Middle frontal gyrus (tissue), 1 donor: ENCODE results near the gene SPTBN1.

Source experiments
- DNase-seq: peaks from one replicate; pipeline ENCODE4 v3.0.0-alpha.2; 2015; ENCODE audit warnings: low spot score; ENCODE audit errors: extremely low spot score

SPTBN1 gene

DNA sequence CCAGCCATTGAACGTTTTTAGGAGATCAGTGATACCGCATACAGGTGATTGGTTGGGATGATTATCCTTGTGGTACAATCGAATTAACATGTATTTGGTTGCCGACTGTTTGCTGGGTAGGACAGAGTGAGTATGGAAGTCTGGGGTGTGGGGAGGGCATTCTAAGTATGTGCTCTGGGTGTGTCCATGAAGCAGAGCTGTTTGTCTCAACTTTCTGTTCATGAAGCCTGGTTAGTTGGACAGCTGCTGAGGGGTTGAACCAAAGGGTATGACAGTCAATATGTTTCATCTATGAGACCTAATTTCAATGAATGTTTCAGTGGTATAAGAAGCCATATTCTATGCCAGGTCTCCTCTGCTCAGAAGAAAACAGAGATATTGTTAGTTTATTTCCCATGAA lies 21.9 kb upstream of the SPTBN1 start:
- no peak for DNase-seq

DNA sequence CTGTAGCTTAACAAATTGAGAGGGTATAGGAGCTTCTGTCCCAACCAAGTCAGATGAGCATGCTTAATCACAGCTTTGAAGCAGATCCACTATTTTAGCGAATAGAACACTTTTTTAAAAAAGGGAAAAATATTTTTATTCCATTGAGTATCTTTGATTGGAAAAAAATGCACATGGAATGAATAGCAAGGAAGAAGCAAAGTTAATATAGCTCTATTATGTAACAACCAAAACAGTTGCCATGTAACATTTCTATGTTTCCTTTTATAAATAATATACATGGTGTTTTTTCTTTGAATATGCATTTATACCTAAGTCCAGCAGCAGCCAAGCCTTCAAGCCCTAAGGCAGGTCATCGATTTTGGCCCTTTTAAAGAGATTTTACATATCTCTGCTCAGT lies 21.4 kb upstream of the SPTBN1 start:
- no peak for DNase-seq

DNA sequence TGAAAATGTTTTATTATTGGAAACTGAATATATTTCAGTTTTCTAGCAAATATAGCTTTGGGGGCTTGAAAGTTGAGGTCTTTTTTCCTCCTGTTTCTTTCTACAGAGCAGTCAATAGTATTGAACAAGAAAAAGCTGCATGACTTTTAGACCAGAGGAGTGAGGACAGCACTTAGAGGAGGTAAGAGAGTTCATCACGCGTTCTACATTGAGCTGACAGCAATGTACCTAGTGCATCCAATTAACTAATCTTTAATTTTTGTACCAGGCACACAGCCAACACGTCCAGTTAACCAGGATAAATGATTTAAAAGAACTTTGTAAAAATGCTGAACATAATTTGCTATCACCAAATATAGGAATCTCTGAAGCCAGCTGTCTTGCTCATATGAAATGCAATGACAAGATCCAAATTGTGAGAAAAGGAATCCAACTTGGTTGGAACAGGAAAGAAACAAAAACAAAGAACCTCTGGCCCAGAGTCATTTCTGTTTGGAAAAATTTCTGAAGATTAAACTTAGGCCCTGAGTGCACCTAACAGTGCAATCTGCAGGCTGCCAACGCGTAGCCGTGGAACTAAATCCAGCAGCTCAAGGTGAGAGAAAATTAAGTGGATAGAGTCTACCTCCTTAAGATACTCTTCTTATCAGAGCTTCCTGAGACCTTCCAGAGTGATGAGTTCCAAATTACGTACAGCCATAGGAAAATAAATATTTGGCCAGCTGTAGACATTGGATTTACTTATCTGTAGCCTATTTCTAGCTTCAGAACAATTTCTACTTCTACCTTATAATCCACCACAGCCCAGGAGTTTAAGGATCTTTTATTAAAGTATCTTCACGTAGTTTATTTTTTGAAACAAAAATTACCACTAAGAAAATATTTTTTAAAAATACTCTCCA lies 20.6 kb upstream of the SPTBN1 start:
- DNase-seq: no peak

DNA sequence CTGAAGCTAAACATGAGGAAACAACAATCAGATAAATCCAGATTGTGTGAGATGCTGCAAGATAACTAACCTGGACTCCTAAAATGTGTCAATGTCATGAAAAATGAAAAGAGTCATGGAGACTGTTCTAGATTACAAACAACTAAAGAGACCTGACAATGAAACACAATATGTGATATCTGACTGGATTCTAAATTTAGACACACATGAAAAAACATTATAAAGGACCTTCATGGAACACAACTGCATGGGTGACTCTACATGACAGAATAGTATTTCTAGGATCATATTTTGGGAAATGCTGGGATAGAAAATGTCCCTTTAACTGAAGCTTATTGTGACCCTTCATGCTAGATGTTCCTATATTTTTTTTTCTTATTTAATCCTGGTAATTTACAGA lies 18.5 kb upstream of the SPTBN1 start:
- no peak for DNase-seq

DNA sequence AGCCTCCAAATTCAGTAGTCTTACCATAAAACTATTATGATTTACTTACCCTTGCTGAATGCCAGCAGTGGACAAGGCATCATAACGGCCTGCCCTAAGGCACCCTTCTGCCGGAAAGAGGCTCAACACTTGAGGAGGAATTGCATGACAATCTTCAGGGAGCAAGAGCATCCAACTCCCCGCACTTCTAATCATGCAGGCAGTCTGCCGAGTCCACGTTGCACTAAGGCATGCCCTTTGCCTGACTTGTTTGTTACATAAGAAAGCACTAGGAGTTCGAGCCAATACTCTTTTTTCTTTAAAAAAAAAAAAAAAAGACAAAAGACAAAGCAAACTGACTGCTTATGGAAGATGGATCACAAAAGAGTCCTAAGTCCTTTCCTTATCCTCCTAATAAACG lies 17.9 kb upstream of the SPTBN1 start:
- no peak for DNase-seq

DNA sequence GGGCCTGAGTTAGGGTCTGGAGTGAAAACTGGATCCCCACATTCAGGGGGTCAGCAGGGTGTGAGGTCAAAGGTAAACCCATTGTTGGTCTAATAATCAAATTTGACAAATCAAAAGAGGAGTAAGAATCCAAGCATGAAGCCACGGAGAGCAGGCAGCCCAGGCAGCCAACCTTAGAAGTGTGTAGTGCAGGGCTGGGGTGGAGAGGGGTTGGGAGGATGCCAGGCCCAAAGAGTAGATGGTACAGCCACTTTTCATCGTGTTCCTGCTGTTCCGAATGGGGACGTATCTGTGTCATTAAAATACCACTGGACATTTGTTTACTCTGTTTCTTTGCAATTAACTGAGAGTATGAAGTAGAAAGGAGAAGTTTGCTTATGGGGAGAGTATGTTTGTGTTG lies 16.5 kb upstream of the SPTBN1 start:
- DNase-seq: no peak

DNA sequence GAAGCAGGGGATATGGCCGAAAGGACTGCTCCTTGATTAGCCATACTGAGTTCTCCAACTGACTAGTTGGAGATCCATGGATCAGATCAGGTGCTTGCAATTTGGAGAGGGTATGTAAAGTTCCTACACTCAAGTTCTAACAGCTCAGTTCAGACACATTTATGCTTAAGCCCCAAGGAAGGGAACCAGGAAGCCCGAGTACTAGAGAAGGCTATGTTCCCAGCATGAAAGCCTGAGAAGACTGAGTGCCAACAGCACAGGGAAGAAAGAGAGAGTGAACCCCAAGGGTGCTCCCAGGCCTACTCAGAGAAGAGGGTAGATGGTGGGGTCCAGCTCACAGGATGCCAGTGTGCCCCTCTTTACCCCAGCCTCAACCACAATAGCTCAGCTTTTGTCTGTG lies 16.1 kb upstream of the SPTBN1 start:
- DNase-seq: no peak

DNA sequence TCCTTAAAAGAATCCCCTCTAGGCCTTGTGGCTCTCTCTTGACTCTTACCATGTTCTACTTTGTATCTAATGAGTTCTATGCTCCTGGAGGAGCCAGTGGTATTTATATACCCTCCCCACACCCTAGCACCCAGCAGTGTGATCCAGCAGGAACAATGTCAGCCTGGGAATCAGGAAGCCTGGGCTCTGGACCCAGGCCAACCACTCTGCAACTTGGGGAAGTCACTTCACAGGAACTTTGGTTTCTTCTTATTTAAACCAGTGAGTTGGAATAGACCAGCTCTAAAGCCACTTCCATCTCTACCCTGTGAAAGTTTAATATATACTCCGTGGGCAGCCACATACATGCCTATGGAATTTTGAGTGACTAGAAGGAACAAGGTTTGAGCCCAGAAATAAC lies 11.6 kb upstream of the SPTBN1 start:
- DNase-seq: no peak

DNA sequence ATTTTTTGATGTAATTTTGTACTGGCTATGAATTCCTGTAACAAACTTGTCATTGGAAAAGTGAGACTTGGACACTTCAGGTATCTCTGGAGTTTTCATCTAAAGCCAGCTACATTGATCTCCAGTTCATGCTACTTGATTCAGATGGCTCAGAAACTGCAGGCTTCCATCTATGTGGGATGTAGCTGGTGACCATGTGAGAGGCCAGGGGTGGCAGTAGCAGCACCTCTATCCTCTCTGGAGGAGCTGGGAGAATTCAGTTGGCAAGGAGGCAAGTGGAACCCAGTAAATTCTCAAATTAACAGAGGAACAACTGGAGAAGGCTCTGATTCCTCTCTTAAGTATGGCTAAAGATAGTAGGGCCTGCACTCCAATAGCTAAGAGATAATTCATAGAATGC lies 10.0 kb upstream of the SPTBN1 start:
- no peak for DNase-seq

DNA sequence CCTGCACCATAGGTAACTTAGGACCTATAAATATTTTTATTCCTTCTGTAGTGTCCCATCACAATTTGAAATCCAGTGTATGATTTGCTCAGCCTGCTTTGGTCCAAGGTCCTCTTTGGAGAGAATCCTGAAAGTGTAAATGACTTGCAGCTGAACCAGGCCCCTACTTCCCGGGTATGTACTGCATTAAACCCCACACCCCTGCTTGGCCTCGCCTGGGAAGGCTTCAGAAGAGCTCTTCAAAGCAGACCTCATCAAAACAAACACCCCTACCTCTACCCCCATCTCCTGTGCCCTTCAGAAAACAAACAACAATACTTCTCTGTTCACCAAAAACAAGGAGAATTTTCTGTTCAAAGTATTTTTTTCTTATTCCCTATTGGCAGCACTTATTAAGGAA lies 9.5 kb upstream of the SPTBN1 start:
- DNase-seq: no peak

DNA sequence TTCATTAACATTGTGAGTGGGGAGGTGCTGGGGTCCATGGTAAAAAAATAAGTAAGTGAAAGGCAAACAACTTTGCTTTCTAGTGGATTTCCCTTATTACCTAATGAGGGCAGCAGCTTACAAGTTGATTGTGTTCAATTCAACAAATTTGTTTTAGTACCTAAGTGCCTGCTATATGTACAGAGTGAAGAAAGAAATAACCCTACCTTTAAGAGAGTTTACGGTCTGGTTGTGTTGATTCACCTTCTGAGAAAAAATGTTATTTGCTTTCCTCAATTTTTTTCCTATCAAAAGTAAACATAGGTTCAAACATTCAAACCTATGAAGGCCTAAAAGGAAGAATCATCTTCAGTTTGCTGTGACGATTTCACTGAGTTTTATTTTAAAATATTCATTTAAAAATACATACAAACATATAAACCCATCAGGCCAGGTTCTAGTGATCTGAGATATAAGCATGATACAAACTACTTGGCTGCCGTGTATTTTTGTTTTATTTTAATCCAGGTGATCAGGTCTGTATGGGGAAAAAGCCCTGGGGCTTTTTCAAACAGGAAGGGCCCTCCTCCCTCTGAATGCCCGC lies 1.5 kb upstream of the SPTBN1 start:
- no peak for DNase-seq

DNA sequence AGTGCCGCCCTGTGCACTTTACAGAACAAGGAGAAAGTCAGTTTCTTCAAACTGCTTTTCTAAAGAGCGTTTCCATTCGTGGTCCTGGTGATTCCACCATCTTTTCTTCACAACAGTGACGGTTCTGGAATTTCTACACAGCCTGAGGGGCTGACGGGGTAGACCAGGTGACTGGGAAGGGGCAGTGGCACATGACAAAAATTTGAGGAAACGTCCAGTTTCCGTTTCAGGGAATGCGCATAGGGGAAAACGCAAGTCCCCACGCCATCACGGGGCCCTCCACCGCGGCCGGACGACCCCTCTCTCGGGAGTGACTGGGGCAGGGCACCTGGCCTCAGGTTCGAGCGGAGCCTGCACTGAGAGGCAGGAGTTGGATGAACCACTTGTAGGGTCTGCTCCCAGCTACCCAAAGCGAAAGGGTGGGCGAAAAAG lies 980 bp upstream of the SPTBN1 start:
- DNase-seq: no peak

DNA sequence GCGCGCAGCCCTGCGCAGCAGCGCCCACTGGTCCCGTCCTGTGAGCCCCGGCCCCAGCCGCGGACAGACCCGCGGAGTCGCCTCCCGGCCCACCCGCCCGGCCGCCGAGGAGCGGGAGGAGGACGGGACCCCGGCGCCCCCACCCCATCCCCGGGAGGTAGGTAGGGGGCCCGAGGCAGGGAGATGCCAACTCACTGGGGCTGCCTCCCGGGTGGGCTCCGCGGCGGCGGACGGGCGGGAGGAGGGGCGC lies 160 bp downstream of the SPTBN1 start:
- DNase-seq: no peak

DNA sequence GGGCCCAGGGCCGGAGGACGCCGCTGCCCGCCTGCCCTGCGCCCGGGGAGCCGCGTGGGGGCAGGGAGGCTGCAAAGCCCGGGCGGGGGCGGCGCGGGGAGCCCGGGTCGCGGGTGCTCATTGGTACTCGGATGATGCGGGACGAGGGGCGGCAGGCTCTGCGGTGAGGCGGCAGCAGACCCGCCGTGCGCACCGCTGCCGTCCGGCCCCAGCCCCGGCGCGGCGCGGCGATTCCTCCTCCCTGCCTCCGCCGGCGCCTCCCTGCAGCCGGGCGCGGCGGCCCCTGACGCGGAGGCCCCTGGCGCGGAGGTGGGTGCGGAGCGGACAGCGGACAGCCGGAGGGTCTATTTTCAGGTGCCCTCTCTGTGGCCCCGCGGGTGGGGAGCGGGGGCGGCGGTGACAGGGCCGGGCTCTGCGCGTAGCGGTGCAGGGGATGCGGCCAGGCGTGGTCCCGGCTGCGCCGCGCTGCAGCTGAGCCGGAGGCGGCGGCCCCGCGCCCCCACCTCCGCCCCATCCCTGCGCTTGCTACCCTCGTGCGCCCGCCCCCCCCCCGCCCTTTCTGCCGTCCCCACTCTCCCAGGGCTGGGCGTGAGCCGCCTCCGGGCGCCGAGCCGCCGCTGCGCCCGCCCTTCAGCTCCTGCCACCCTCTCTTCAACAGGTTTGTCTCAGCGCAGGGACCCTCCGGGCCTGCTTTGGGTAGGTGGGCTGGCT lies 640 bp downstream of the SPTBN1 start:
- DNase-seq: no peak

DNA sequence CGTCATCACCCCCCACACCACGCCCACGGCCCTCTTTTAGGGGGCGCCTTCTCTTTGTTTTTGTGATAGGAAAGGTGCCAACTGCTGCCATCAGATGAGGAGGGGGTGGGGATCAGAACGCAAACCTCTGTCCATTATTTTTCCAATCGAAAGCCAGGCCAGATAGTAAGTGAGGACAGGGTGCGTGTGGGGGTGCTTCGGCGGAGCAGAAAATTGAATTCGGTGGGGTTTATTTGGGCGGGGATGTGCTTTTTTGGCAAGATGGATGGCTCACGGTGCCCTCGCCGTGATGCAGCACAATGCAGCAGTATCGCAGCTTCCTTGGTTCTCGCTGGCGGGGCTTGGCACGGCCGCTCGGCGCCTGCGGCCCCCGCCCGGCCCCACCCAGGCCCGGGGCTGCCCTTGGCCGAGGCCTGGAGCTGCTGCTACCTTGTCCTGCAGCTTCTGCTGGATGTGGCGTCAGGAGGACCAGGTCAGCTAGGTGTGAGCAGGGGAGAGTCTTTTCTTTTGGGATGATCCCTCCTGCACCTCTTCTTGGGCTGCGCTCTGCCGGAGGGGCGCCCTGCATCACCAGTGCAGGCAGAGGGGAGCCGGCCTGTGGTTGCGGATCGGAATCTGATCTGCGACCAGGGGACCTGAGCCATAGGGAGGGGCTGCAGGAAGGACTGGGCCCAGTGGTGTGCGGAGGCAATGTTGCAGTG lies 1.3 kb downstream of the SPTBN1 start:
- DNase-seq: no peak

DNA sequence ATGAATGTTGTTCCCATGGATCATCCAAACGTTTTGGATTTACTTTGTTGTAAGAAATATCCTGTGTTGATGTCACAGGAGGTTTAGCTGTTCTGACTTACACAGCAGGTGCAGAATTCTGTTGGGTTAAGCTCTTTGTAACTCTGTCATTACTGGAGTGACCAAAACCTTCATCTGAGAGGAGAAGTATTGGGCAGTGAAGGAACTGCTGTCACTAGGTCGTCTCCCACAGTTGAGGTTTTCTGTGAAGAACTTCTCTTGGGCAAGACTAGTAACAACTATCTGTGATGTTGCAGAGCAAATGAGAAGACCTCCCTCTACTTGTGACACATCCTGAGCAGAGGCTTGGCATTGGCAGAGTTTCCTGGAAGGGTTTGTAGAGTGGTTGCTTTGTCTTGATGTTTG lies 2.9 kb downstream of the SPTBN1 start:
- no peak for DNase-seq

DNA sequence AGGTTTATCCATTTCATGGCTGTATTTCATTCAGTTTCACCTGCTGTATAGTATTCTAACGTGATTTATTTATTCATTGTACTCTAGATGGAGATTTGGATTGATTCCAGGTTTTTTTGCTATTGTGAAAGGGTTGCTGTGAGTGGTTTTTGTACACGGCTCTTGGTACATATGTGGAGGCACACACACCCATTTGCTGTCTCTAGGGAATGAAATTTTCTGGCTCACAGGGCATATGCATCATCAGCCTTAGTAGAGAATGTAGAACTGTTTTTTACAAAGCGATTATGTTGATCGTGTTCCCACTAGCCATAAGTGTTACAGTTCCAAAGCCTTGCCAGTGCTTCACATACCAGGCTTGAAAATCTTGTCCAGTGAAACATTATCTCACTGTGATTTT lies 5.1 kb downstream of the SPTBN1 start:
- no peak for DNase-seq

DNA sequence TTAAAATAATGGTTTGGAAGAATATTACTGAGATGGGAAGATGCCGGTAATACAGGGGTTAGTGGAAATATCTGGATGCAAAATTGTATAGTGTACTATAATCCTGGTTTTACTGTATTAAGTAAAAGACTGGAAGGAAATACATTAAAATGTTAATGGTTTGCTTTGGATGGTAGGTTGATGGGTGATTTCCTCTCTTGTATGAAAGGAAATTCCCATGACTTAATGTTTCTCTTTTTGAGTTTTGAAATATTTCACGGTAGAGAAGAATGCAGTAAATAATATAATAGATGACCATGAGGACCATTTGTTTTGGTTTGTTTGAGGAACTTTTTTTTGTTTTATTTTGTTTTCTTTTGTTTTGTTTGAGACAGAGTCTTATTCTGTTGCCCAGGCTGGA lies 8.2 kb downstream of the SPTBN1 start:
- no peak for DNase-seq

DNA sequence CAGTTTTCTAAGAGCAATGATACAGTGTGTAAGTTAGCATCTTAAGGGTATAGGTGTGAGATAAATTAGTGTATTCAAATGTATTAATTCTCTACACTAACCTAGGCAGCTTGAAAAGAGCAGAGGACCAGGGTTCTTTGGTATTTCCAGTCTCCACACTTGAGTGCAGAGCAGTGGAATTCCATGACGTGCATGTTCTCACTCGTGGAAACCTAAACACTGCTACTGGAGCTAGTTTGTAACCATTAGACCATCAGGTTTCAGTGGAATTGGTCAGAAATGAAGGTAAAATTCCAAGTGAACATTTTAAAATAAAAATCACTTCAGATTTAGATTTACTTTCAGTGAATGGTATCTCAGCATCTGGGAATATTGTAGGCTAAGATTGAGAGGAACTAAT lies 9.0 kb downstream of the SPTBN1 start:
- DNase-seq: no peak

DNA sequence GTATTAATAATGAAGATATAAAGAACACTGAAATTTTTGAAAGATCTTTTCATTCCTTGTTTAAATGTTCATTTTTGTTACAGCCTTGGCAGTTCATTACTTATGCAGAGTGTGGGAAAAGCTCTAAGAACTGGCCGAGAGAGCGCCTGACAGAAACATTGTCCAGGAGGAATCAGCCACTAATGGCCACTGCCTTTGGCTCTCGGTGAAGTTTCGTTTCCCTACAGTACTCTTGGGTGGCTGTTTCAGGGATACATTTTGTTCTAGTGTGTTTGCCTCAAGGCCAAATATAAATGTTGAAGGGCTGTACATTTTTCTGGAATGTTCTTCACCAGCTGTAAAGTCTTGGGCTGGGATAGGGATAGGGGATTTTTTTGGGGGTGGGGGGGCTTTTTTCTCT lies 10.7 kb downstream of the SPTBN1 start:
- no peak for DNase-seq

DNA sequence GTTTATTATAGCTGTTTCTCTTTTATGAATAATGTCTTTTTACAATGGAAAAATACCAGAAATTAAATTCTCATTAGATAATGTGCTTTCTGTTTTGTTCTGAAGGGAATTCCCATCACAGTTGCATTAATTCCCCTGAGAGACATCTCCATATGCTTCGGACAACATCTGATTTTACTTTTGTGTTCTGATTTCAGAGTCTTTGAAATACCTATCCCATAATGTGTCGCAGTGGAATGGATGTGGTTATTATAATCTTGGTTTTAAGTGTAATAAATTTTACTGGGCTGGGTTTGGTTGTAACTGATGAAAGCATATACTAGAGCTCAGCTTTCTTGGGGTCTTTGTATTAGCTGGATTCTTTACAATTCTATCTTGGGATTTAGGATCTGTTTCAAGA lies 12.5 kb downstream of the SPTBN1 start:
- DNase-seq: no peak

DNA sequence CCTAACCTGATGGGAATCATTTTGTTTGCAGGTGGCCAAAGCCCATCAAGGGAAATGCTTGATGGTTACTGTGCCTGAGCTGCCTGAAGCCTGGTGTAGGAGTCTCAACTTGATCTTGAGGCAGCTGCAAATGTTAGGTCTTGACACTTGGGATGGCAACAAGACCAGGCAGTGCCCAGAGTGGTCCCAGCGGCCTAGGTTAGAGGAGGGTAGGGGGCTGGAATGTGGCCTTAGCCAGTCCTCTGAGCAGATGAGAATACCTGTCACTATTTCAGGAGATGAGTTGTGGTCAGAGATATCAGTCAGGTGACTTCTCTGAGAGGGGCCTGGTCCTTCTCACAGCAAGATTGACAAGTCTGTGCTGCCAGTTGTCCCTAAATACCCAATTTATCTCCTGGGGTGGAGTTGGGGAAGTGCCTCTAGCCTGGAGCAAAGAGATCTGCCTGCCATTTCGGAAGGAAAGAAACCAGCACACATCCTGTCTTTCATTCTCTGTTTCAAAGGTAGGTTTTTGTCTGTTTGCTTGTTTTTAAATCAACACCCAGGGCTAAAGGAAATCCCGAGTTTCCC lies 13.4 kb downstream of the SPTBN1 start:
- DNase-seq: no peak
